ENCODE data around the gene ZBP1.

ZBP1 gene

GRCh38 chr20:57617079-57617795 lies 3.0 kb downstream of the ZBP1 start:
- Mint-ChIP-seq H3K9me3 (no peaks in the 10 kb centered on the region), H3K36me3 (peaks cover 5% of the 10 kb centered on the region), H3K4me1 (peaks cover 53% of the 10 kb centered on the region), H3K4me3 (peak overlapping the region; percentile 55), H3K27ac (peak overlapping the region; percentile 38), H3K27me3 (no peaks in the 10 kb centered on the region)

GRCh38 chr20:57616143-57616951 lies 3.9 kb downstream of the ZBP1 start:
- Mint-ChIP-seq H3K4me3 (no peak overlapping the region), H3K27me3 (no peaks in the 10 kb centered on the region), H3K4me1 (peaks cover 47% of the 10 kb centered on the region), H3K27ac (no peak overlapping the region), H3K9me3 (no peaks in the 10 kb centered on the region), H3K36me3 (peaks cover 5% of the 10 kb centered on the region)

- Mint-ChIP-seq H3K4me1 (peaks cover 38% of the 10 kb centered on the region), H3K27me3 (no peaks in the 10 kb centered on the region), H3K4me3 (no peak overlapping the region), H3K9me3 (no peaks in the 10 kb centered on the region), H3K36me3 (peaks cover 6% of the 10 kb centered on the region), H3K27ac (no peak overlapping the region)
Measured at GRCh38 chr20:57615445-57615811, 4.8 kb downstream of the ZBP1 start.

- peaks cover 8% of the 10 kb centered on the region for H3K36me3 Mint-ChIP-seq
- H3K4me1 Mint-ChIP-seq = peaks cover 32% of the 10 kb centered on the region
- H3K9me3 Mint-ChIP-seq = no peaks in the 10 kb centered on the region
- H3K4me3 Mint-ChIP-seq = no peak overlapping the region
- H3K27ac Mint-ChIP-seq = no peak overlapping the region
- no peaks in the 10 kb centered on the region for H3K27me3 Mint-ChIP-seq
Measured at GRCh38 chr20:57614490-57615444, 5.5 kb downstream of the ZBP1 start.

- H3K27ac Mint-ChIP-seq = no peak overlapping the region
- peaks cover 9% of the 10 kb centered on the region for H3K36me3 Mint-ChIP-seq
- peaks cover 19% of the 10 kb centered on the region for H3K4me1 Mint-ChIP-seq
- no peak overlapping the region for H3K4me3 Mint-ChIP-seq
- no peaks in the 10 kb centered on the region for H3K27me3 Mint-ChIP-seq
- H3K9me3 Mint-ChIP-seq = no peaks in the 10 kb centered on the region
Measured at GRCh38 chr20:57613481-57613921, 6.7 kb downstream of the ZBP1 start.

- no peak overlapping the region for H3K27ac Mint-ChIP-seq
- H3K36me3 Mint-ChIP-seq = peaks cover 9% of the 10 kb centered on the region
- H3K4me1 Mint-ChIP-seq = peaks cover 13% of the 10 kb centered on the region
- no peaks in the 10 kb centered on the region for H3K9me3 Mint-ChIP-seq
- H3K27me3 Mint-ChIP-seq = no peaks in the 10 kb centered on the region
- H3K4me3 Mint-ChIP-seq = no peak overlapping the region
Measured at GRCh38 chr20:57612916-57613315, 7.3 kb downstream of the ZBP1 start.

- no peak overlapping the region for H3K27ac Mint-ChIP-seq
- H3K4me1 Mint-ChIP-seq = peaks cover 8% of the 10 kb centered on the region
- H3K36me3 Mint-ChIP-seq = peaks cover 12% of the 10 kb centered on the region
- H3K9me3 Mint-ChIP-seq = no peaks in the 10 kb centered on the region
- H3K4me3 Mint-ChIP-seq = no peak overlapping the region
- H3K27me3 Mint-ChIP-seq = no peaks in the 10 kb centered on the region
Measured at GRCh38 chr20:57612436-57612835, 7.8 kb downstream of the ZBP1 start.

GRCh38 chr20:57611586-57612311 lies 8.5 kb downstream of the ZBP1 start:
- no peaks in the 10 kb centered on the region for H3K27me3 Mint-ChIP-seq
- H3K9me3 Mint-ChIP-seq = no peaks in the 10 kb centered on the region
- no peak overlapping the region for H3K4me3 Mint-ChIP-seq
- H3K27ac Mint-ChIP-seq = no peak overlapping the region
- peaks cover 12% of the 10 kb centered on the region for H3K36me3 Mint-ChIP-seq
- peaks cover 1% of the 10 kb centered on the region for H3K4me1 Mint-ChIP-seq

- Mint-ChIP-seq H3K9me3 (no peaks in the 10 kb centered on the region), H3K4me1 (peaks cover 4% of the 10 kb centered on the region), H3K27me3 (no peaks in the 10 kb centered on the region), H3K27ac (no peak overlapping the region), H3K36me3 (peaks cover 15% of the 10 kb centered on the region), H3K4me3 (no peak overlapping the region)
Measured at GRCh38 chr20:57610261-57610952, 9.8 kb downstream of the ZBP1 start.

- H3K4me3 Mint-ChIP-seq = no peak overlapping the region
- H3K9me3 Mint-ChIP-seq = no peaks in the 10 kb centered on the region
- peaks cover 9% of the 10 kb centered on the region for H3K4me1 Mint-ChIP-seq
- H3K27ac Mint-ChIP-seq = no peak overlapping the region
- peaks cover 15% of the 10 kb centered on the region for H3K36me3 Mint-ChIP-seq
- no peaks in the 10 kb centered on the region for H3K27me3 Mint-ChIP-seq
Measured at GRCh38 chr20:57609842-57610167, 10.4 kb downstream of the ZBP1 start.

- Mint-ChIP-seq H3K36me3 (peaks cover 11% of the 10 kb centered on the region), H3K4me3 (no peak overlapping the region), H3K27ac (no peak overlapping the region)
Measured at GRCh38 chr20:57609086-57609841, 11.0 kb downstream of the ZBP1 start.

GRCh38 chr20:57608516-57608915 lies 11.7 kb downstream of the ZBP1 start:
- H3K9me3 Mint-ChIP-seq = no peaks in the 10 kb centered on the region
- H3K27me3 Mint-ChIP-seq = no peaks in the 10 kb centered on the region
- H3K36me3 Mint-ChIP-seq = peaks cover 10% of the 10 kb centered on the region
- no peak overlapping the region for H3K4me3 Mint-ChIP-seq
- peaks cover 15% of the 10 kb centered on the region for H3K4me1 Mint-ChIP-seq
- no peak overlapping the region for H3K27ac Mint-ChIP-seq

More at GRCh38 chr20:57609086-57609841, 11.0 kb downstream of the ZBP1 start:
- Mint-ChIP-seq H3K9me3 (no peaks in the 10 kb centered on the region), H3K4me1 (peaks cover 14% of the 10 kb centered on the region), H3K27me3 (no peaks in the 10 kb centered on the region)

- H3K27me3 Mint-ChIP-seq = no peaks in the 10 kb centered on the region
- H3K9me3 Mint-ChIP-seq = no peaks in the 10 kb centered on the region
- no peak overlapping the region for H3K27ac Mint-ChIP-seq
- no peak overlapping the region for H3K4me3 Mint-ChIP-seq
- peaks cover 12% of the 10 kb centered on the region for H3K36me3 Mint-ChIP-seq
- peaks cover 15% of the 10 kb centered on the region for H3K4me1 Mint-ChIP-seq
Measured at GRCh38 chr20:57605878-57606277, 14.3 kb downstream of the ZBP1 start.

- Mint-ChIP-seq H3K4me3 (no peak overlapping the region), H3K9me3 (no peaks in the 10 kb centered on the region), H3K4me1 (peaks cover 15% of the 10 kb centered on the region), H3K27ac (peak overlapping the region; percentile 1), H3K27me3 (no peaks in the 10 kb centered on the region), H3K36me3 (peaks cover 10% of the 10 kb centered on the region)
Measured at GRCh38 chr20:57605045-57605444, 15.2 kb downstream of the ZBP1 start.
